NCI-H2171 treated with DMSO at 0.1 percent for 48 hours (cell line): Measurements from ENCODE around the gene RPTOR.
A peak's percentile ranks its signal among the peaks of the same experiment; 100 is the strongest.

Experiments used
- DNase-seq: peaks from one replicate; lab custom pipeline; 2025; lab: John Stamatoyannopoulos, UW

Gene RPTOR

DNA sequence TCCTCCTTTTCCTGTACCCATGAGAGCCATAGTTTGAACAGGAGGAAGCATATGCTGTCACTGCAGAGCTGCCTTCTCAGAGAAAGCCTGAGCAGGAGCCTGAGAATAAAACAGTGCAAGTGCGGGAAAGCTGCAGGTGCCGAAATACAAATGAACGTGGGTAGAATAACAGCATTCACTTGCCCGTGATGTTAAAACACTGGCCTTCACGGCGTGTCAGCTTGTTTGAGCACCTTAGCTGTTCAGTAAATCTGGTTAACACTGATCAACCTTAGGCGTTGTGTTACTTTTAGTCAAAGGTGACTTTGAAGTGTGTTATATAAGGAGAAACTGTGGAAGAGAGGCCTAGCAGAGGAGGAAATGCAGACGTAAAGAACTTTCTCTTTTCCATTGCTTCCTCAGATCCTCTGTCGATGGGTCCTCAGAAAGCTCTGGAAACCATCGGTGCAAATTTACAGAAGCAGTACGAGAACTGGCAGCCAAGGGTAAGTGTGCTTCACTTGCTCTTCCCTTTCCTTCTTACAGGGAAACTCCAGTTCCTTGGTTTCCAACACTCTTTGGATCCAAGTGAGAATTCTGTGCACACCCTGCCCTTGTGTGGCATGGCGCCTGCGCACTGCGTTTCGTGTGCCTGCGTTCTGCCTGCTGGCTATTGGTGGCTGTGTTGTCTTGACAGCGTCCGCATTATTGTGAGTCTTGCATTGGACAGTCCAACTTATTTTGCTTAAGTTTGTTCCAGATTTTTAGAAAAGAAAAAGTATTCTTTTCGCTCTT is 98.9 kb downstream of the RPTOR start:
- no peak for DNase-seq

DNA sequence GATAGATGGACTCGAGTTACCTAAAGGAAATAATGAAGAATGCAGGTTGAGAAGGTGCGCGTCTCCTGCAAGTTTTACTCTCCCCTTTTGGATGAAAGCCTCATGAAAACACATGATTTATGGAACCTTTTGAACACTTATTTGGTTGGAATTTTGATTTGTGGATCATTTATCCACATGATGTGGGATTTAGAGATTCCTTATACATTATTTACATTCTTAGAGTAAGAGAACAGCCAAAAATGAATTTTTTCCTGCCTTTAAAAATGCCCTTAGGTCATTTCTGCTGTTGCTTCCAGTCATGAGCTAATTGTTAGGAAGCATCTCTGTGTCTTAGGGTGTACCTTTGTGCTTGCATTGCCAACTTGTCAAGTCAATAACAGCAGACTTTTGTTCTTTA is 99.9 kb downstream of the RPTOR start:
- no peak for DNase-seq

- DNase-seq: no peak
Measured at GRCh38 chr17:80645706-80646325, 101.2 kb downstream of the RPTOR start.

GRCh38 chr17:80646328-80646727 is 101.7 kb downstream of the RPTOR start:
- DNase-seq: peak; percentile 46

GRCh38 chr17:80647746-80648145 is 103.1 kb downstream of the RPTOR start:
- DNase-seq: no peak

- DNase-seq: no peak
Measured at GRCh38 chr17:80649200-80649644, 104.6 kb downstream of the RPTOR start.

- no peak for DNase-seq
Measured at GRCh38 chr17:80649672-80650330, 105.2 kb downstream of the RPTOR start.

GRCh38 chr17:80650331-80650672 is 105.7 kb downstream of the RPTOR start:
- no peak for DNase-seq

DNA sequence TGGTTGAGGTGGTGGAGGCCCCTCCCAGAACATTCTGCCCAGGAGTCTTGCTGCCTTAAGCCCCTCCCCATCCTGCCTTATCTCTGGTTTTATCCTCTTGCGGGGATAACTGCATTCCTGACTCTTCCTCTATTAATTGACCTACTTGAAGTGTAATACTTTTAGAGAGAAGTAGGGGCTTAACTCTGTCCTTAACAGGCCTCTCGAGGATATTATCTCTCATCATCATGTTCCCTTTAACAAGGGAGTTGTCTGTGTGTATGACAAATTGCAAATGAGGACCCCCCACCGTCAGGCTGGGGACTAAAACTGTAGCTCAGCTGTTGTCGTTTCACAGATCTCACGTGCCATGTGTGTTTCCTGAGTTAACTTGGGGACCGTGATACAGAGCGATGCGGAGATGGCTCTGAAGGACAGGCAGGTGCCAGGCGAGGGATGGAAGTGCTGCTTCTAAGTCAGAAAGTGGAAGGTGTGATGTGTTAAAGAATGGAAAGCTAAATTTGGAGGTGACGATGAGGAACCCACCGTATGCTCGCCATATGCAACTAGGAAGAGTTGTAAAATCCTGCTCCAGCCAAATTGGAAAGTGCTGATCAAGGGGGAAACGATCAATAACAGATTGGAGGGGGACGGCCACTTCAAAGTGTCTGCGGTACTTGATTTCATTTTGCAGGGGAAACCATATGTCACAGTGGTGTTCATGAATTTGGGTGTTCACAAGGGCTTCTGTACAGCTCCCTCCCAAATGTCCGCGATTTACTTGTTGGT is 106.3 kb downstream of the RPTOR start:
- no peak for DNase-seq

DNA sequence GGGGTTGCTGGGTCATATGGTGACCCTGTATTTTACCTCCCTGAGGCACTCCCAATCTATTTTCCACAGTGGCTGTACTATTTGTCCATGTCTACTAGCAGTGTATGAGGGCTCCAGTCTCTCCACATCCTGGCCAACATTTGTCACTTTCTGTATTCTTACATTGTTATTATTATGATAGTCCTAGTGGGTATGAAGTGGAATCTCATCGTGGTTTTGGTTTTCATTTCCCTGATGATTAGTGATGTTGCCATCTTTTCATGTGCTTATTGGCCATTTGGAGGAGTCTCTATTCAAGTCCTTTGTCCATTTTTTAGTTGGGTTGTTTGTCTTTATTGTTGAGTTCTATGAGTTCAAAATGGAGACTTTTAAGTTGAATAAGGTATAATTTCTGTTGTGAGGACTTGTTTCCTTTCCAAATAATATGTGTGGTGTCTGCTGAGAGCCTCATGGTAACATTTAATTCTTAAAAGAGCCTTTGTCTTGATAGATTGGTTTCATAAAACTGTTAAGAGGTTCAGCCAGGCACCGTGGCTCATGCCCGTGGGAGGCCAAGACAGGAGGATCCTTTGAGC is 108.2 kb downstream of the RPTOR start:
- DNase-seq: no peak

DNA sequence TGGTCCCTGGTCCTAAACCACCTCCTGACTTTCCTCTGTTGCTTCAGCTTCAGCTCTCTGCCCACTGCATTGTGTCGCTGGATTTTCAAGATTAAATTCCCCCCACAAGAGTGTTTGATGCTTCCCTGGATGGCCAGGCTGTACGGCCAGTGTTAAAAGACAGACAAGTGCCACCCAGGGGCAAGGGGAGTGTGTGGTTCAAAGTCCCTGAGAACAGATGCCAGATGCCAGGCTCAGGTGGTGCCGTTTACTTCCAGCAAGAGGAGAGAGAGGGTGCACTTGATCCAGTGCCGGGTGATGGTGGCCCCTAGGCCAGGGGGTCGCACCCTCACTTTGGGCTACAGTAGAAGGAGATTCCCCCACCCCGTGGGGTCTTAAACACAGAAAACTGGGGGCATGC is 109.2 kb downstream of the RPTOR start:
- DNase-seq: no peak

DNA sequence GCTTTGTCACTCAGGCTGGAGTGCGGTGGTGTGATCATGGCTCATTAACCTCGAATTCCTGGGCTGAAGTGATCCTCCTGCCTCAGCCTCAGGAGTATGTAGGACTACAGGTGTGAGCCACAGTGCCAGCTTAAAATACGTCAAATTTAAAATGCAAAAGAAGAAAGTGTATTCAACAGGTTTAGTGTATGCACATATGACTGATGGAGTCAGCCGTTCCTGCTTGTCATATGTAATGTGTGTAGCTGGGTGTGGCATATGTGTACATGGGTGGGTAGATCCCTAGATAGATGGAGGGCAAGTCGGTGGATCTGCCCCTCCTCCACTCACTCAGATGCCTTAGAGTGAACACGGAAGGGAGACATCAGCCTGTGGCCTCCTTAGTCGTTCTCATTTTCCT is 111.0 kb downstream of the RPTOR start:
- no peak for DNase-seq

GRCh38 chr17:80656590-80656989 is 112.0 kb downstream of the RPTOR start:
- DNase-seq: no peak

GRCh38 chr17:80657561-80657960 is 112.9 kb downstream of the RPTOR start:
- no peak for DNase-seq

GRCh38 chr17:80658821-80659220 is 114.2 kb downstream of the RPTOR start:
- DNase-seq: no peak

DNA sequence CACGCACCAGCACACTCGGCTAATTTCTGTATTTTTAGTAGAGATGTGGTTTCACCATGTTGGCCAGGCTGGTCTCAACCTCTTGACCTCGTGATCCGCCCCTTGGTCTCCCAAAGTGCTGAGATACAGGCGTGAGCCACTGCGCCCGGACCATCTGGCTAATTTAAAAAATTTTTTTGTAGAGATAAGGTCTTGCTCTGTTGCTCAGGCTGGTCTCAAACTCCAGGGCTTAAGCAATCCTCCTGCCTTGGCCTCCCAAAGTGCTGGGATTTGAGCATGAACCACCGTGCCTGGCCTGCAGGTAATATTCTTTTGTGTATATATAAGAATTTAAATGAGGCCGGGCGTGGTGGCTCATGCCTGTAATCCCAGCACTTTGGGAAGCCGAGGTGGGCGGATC is 115.0 kb downstream of the RPTOR start:
- DNase-seq: no peak

DNA sequence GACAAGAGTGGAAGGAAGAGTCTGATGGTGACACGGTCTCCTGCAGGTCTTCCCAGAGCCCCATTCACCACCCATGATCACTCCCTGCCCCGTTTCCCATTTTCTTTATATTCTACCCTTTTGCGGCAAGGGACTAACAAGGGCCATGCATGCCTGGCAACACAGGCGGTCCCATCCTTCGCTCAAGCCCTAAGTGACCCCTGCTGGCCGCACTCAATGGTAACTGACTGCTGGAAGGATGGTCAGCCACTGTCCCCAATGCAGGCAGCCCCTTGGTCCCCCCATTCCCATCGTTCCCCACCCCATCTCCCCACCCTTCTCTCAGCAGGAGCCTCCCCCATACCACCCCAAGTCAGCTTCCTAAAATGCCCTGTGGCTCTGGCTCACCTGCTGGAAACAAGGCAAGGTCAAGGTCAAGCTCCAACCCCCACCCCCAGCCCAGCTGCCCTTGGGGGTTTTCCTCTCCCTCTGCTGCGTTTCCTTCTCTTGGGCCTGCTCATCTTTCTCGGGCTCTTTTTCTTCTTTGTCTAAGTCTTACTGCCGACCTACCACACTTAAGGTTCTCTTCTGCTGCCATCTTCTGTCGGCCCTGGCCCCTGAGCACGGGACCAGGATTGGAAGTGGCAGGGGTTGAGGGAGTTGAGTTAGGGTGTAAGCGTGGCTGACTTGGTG is 116.0 kb downstream of the RPTOR start:
- DNase-seq: no peak

- no peak for DNase-seq
Measured at GRCh38 chr17:80662557-80662956, 117.9 kb downstream of the RPTOR start.

- no peak for DNase-seq
Measured at GRCh38 chr17:80663781-80664206, 119.2 kb downstream of the RPTOR start.

DNA sequence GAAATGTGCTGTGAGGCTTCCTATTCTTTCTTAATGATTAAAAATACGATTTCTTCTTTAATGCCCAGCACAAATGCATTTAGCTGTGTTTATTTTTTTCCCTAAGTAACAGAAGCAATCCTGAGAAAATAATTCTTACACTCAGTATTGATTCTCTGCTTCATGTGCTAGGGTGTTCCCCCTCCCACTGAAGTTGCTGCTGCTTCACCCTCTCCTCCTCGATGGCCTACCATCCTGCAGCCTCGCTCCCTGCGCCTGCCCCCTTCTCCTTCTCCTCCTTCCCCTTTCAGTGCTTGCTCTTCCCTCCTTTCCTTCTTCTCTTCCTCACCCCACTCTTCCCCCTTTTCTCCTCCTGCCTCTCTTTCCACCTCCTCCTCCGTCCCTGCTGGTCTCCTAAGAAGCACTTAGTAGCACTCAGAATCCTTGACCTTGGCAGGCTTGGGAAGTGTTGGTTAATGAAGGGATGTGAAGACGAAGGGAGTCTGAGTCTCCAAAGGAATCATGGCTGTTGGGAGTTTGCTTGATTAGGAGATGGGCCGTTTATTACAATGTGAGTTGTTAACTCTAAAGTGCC is 119.7 kb downstream of the RPTOR start:
- no peak for DNase-seq

DNA sequence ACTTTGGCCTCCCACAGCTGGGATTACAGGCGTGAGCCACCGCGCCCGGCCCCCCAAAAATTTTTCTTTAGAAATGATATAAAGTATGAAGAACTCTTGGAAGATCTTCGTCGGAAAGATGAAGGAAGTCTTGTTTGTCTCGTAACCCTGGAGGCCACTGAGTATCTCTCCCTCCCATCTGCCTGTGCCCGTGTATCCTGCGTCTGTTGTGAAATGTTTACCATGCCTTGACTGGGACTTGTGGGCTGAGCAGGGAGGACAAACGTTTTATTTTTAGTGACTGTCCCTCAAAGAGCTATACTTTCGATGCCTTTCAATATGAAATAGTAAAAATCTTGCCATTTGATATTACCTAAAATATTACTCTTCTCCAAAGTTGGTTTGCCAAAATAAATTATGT is 121.2 kb downstream of the RPTOR start:
- DNase-seq: no peak
